ENCODE results near the gene WWOX.

DNA sequence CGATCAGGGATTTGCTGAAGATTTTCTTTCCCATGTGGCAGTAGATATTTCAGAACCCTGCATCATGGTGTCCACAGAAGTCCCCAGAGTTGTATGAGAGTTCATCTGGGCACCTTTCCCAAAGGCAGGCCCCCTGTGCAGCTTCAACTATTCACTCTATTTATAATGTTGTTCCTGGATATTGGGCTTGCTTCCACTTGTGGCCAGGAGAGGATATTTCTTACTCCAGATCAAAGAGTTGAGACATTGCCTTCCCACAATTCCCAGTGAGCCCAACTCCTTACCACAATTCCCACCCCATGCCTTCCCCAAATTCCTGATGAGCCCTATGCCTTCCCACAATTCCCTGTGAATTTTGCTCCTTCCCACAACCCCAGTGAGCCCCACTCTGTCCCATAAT, 206.9 kb downstream of the WWOX start:
- TF ChIP-seq POLR2AphosphoS5 (IDR thresholded peaks at IDR 0.05) (no peak), CTCF (IDR thresholded peaks at IDR 0.05) (no peak), POLR2A (IDR thresholded peaks at IDR 0.05) (no peak), EP300 (IDR thresholded peaks at IDR 0.05) (no peak)

Data from gastroesophageal sphincter (tissue), 3 donors.